ENCODE data around the gene UBTF.
"Not testable (repeated sequence)": the region's sequence is repeated elsewhere in the genome, so short reads cannot be mapped to it uniquely, and the experiment has no call there.

The UBTF gene

DNA sequence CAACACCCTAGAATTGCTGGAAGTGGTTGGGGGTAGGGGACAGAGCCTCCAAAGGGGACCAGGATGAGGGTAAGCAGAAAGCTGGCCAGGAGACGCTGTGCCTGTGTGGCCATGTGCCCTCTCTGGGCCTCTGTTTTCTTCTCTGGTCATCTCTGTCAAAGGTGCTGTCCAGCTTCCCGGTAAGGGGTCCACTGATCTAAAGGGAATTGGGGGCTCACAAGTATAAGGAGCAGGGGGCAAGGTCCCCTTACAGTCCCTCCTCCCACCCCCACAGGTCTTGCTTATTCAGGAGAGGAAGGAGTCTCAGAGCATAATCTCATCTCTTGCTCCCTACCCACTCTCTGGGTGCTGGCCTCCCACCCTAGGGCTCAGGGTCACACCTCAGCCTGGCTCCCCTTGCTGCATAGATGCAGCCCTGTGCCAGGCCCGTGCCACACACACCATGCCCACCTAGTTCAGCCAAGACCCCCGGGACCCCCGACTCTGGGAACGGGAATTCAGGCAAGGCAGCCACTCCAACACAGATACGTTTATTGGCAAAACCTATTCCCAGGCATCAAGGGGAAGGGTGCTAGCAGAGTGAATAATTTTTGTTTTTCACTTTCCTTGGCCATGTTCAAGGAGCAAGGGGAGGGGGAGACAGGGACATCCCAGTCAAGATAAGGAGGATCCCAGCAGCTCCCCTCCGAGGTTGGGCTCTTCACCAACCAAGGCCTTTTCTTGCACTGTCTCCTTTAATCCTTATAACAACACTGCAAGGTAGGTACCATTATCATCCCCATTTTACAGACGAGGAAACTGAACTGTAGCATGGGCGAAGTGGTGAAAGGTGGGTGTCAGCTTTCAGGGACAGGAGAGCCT lies 28.6 kb upstream of the UBTF start:
- no peak for DNase-seq (ENCODE audit: low read depth)

DNA sequence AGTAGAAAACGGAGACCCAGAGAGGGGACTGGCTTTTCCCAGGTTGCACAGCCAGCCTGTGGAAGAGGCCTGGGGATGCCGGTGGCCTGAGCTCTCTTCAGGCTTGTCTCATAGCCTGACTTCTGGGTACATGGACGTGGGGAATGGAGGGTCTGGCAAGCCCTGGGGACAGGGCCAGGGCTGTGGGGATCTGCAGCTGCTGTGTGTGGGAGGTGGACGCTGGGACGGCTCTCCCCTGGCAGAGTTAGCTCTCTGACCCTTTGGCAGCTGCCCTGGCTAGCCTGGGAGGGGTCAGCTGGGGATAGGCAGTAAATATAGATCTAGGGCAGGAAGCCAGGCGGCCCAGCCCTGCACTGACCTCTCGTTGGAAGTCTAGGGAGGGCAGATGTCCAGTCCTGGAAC lies 28.0 kb upstream of the UBTF start:
- no peak for DNase-seq (ENCODE audit: low read depth)

DNA sequence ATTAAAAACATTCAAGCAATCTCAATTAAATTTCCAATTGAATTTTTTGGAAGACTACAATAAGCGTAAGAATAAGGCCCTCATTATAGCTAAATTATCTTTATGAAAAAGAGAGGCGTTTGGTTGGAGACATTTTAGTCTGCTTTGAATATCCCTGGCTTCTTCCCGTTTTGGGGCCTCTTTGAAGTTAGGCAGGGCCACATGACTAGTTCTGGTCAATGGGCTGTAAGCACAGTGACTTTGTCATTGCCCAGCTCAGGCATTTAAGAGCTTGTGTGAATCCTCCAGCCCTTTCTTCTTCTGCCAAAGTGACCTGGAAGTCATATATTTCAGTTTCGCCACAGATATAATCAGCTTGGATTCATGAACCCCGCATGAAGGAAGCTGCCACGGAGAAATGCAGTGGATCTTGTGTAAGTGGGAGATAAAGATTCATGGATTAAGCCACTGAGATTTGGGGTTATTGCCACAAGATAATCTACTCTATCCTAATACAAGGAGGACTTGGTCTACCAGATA lies 21.7 kb upstream of the UBTF start:
- DNase-seq (ENCODE audit: low read depth): no peak

DNA sequence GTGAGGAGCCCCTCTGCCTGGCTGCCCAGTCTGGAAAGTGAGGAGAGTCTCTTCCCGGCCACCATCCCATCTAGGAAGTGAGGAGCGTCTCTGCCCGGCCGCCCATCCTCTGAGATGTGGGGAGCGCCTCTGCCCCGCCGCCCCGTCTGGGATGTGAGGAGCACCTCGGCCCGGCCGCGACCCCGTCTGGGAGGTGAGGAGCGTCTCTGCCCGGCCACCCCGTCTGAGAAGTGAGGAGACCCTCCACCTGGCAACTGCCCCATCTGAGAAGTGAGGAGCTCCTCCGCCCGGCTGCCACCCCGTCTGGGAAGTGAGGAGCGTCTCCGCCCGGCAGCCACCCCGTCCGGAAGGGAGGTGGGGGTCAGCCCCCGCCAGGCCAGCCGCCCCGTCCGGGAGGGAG lies 18.4 kb upstream of the UBTF start:
- not testable (repeated sequence) for DNase-seq (ENCODE audit: low read depth)

DNA sequence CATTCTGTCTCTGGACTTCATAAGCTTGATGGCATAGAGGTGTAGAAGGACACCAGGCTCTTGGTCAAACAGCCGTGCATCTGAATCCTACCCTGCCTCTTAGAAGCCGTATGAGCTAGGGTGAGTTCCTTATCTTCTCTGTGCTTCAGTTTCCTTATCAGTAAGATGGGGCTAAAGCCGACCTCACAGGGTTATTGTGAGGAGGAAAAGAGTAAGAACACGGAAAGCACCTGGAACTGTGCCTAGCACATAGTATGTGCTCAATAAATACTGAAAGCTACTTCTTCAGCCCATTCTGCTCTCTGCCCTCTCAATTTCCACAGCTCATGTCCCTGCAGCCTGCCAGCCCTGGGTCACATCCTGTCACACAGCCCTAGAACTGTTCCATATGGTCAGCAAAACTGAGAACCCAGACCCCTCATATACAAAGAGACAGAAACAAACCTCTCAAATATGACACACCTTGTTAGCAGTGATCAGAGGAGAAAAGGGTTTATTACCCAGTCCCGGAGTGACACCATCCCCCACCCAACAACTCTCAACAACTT lies 17.0 kb upstream of the UBTF start:
- no peak for DNase-seq (ENCODE audit: low read depth)

DNA sequence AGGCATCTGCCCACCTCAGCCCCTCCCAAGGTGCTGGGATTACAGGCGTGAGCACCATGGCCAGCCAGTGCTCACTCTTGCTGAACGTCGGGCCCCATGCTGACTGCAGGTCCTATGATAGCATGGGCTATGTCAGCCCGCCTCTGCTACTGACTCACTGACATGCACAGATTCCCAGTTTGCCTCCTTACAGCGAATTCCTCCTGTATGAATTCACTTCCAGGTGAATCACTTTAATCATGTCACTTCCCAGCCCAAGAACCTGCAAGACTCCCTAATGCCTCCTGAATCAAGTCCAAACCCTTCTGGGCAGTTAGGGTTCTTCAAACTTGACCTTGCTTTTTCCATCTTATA lies 16.1 kb upstream of the UBTF start:
- DNase-seq (ENCODE audit: low read depth): no peak

DNA sequence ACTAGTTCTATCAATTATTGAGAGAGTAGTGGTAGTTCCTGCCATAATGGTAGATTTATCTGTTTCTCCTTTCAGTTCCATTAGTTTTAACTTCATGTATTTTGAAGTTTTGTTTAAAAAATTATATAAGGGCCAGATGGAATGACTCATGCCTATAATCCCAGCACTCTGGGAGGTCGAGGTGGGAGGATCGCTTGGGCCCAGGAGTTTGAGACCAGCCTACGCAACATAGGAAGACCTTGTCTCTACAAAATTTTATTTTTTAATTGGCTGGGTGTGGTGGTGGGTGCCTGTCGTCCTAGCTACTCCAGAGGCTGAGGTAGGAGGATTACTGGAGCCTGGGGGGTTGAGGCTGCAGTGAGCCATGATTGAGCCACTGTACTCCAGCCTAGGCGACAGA lies 14.1 kb upstream of the UBTF start:
- no peak for DNase-seq (ENCODE audit: low read depth)

DNA sequence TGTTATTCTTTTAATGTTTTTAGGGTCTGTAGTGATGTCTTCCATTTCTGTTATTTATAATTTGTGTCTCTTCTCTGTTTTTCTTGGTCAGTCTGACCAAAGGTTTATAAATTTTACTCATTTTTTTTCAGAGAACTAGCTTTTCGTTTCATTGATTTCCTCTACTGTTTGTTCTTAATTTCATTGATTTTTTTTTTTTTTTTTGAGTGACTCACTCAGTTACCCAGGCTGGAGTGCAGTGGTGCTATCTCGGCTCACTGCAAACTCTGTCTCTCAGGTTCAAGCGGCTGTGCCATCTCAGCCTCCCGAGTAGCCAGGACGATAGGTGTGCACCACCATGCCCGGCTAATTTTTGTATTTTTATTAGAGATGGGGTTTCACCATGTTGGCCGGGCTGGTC lies 12.6 kb upstream of the UBTF start:
- no peak for DNase-seq (ENCODE audit: low read depth)

DNA sequence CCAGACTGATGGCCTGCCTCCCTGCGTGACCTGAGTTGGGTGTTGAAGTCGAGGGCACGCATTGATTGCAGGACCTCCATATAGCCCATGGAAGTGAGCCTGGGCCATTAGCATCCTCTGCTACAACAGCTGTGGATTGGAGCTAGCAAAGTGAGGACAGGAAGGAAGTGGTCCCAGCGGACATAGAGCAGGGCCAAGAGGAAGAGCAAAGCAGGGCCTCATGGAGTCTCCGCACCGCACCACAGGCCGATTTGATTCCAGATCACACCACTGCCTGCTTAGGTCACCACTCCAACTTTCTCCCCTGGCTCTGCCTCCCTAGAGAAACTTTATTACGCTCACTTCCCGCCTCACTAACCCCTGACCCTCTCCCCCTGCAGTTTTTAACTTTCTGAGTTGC lies 10.7 kb upstream of the UBTF start:
- no peak for DNase-seq (ENCODE audit: low read depth)

DNA sequence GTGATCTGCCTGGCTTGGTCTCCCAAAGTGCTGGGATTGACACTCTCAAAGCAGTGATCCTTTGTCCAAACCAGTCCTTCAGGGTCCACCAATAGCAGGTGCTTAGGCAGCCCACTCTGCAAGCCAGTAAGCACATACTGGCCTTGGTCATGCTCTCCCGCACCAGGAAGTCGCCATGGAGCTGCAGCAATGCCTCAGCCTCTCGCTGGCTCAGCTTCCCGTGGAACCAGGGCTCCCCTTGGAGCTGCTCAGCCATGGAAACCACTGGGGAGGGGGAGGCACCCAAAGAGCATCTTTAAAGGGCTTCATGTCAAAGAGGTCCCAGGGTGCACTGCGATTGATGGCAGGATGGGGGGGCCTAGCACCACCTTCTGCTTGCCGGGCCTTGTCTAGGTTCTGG lies 9.6 kb upstream of the UBTF start:
- DNase-seq (ENCODE audit: low read depth): no peak

DNA sequence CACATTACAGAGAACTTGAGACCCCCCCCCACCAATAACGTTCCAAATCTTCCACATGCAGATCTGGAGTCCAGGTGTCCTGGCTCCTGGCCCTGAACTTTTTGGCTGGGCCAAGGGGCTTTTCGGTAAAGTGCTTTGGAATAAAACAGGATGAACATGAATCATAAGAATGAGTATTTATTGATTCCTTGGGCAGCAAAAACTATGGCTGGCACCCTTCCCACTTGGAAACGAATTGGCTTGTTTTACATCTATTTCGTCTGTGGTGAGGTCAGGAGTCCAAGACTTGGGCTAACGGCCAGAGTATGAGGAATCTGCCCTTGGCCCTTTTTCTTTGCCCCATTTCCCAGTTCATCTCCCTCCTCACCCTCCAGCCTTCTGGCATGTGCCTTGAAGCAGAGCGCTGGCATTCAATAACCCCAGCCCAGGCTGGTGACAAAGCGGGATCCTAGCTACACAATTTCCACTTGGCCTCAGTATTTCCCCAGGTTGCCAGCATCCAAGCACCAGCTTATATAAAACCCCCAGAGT lies 4.1 kb upstream of the UBTF start:
- no peak for DNase-seq (ENCODE audit: low read depth)

DNA sequence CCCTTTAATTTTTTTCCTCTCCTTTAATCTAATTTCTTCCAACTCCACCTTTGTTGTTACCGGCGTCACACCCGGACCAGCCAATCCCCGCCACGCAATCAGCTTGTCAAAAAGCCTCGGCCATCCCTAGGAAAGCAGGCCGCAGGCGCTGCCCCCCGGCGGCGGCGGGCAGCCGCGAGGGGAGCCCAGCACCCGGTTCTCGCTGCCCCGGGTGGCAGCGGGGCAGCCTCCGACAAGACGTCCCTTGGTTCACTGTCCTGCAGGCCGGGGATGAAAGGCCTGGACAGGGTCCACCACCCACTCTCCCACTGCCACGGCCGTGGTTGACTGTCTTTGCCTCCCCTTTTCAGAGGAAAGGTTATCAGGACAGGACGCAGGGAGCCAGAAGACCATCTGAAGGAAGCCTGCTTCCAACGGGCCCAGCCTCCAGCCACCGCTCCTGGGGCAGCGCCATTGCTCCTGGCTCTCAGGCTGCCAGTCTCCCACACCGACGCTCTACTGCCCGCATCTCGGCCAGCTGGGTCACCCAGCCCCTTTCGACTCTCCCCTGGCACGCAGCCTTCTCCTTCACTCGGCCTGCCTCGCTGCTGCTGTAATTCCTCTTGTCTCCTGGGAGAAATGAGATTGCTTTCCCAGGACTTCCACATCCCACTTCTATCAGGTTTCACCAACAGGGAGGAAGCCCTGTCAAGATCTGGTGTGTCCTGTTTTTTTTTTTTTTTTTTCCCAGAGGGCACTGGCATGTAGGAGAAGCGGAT lies 2.8 kb upstream of the UBTF start:
- no peak for DNase-seq (ENCODE audit: low read depth)

DNA sequence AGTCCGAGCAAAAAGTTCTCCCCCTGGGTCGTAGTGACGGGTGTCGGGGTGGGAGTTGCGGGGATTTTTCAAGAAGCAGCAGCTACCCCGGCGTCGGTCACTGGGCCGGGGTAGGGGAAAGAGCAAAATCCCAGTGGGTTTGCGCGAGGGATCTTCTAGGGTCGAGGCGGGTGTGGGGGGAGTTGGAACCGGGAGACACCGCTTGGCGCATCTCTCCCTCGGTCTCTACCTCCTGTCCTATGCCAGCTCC lies 2.3 kb upstream of the UBTF start:
- DNase-seq (ENCODE audit: low read depth): no peak

DNA sequence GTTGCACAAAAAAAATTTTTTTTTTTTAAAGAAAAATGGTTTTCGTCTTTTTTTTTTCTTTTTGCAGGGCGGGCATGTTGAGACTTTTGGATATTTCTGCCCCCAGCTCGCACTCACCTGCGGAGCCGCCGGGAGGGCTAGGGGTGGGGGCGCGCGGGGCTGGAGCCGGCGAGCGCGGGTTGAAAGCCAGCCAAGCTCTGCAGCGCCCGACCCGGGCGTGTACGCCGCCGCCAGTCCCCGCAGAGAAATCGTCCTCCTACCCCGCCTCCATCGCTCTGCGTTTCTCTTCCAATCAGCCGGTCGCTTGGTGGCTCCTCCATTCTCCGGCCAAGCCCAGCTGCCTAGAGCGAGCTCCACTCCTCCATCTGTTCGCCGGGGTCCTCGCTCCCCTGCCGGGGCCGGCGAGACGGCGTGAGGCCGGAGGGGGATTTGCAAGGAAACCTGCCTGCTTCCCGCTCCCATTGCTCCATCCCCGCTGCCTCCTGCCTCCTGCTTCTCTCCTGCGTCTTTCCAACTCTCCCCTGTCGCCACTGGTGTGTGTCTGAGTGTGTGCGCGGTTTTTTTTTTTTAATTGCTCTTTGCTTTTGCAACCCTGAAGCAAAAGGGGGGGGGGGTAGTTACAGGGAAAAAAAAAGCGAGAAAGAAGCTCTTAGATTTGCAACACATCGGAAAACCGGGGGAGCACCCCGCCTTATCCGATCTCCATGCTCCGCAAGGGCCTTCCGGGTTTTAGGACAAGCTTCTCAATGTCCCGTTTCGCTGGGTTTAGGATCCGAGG lies 1.8 kb upstream of the UBTF start:
- DNase-seq (ENCODE audit: low read depth): no peak

DNA sequence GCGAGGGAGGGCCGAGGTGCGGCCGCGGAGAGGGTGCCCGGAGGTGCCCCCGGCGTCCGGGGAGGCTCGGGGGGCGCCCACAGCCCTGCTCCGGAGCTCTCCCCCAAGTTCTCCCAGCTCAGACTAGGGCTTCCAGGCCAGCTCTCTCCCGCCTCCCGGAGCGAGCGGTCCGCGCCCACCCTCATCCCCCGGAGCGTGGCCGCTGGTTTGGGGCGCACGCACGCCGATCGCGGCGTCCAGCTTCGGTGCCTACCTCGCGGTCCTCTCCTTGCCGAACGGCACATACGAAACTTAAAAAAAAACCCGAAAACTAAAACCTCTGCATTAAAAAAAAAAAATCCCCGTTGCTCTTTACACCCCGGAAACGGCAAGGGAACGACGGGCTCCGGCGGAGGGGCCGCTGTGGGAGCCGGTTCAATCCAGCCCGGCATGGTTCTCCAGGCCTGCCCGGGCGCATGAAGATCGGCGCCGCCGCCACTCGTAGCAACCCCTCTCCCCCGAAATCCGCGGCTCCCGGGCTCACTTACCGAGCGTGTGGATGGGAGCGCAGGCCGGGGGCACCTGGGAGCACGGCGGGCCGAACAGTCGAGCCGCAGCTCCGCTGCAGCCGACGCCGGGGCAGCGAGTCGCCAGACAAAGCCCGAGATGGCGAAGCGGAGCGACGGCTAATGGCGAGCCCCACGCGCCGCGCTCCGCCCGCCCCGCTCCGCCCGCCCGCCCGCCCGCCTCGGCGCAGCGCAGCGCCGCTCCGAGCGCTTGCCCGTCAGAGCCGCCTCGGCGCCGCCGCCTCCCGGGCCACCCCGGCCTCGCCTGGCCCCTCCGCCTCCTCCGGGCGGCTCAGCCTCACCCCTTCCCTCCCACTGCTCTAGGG lies 973 bp upstream of the UBTF start:
- DNase-seq (ENCODE audit: low read depth): no peak

DNA sequence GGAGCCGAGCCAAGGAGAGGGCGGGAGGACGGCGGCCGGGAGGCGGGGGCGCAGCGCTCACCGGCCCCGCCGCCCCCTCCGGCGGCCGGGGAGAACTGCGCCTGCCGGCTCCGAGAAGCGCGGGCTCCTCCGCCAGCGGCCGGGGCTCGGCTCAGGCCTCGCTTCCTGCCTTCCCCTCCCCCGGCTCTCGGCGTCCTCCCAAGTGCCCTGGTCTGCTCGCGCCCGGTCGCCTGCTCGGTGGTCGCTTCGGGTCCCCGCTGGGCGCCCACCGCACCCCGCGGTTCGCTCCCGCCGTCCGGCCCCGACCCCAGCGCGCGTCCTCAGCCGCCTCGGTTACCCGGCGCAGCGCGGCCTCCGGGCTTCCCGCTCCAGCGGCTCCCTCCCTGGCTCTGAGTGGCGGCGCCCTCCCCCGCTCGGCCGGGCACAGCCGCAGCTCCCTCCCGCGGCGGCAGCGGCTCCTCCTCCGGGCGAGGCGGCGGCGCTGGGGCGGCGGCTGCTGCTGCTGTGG lies 313 bp downstream of the UBTF start:
- no peak for DNase-seq (ENCODE audit: low read depth)

DNA sequence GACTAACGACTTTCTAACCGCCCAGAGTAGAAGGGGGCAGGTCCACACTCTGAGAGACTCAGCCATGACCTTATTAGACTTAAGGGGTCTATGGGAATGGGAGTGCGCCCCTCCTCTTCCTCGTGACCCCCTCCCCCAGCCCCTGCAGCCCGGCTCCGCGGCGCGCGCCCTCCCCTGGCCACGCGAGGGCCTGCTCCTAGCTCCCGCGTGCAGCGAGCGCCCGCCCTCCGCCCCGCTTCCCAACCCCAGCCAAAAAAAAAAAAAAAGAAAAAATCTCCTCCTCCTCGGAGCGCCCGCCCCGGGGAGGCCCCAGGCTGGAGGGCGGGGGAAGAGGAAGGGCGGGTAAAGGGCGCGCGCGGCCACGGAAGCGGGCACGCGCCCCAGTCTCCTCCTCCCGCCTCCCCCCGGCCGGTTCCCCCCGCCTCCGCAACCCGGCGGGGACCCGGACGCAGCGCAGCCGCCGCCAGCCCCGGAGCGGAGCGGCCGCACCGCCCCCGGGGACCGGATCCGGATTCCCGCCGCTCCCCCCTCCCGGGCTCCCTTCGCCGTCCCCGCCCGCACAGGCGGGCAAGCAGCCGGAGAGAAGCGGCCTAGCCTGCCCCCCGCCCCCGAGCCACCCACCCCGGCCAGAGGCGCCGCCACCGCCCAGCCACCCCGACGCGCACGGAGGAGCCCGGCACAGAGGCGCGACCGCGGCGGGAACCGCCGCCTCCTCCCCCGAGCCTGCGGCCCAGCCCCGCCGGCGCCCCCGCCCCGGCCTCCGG lies 949 bp downstream of the UBTF start:
- DNase-seq (ENCODE audit: low read depth): no peak

DNA sequence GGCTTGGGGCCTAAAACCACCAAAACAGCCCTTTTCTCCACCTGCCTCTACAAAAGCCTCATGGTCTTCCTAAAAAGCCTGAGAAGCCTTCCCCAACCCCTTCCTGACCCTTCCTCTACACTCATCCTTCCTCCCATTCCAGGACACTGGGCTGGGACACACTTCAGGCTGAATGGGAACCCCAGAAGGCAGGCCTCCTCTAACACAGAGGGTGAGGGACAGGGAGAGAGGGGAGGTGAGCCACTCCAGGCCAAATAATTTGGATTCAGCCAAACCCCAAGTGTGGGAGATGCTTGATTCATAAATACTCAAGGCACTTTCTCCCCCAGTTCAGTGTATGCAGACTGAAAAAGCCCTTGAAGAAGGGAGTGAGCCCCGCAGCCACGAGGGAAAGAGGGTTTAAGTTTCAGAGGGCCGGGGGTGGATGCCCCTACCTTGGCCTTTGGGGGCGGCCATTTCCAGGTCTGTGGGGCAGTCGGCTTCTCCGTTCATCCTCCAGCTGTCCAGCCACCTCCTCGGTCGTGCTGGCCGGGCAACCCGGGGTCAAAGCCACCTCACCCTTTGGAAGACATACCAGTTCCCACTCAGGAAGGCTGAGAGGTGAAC lies 1.6 kb downstream of the UBTF start:
- no peak for DNase-seq (ENCODE audit: low read depth)

DNA sequence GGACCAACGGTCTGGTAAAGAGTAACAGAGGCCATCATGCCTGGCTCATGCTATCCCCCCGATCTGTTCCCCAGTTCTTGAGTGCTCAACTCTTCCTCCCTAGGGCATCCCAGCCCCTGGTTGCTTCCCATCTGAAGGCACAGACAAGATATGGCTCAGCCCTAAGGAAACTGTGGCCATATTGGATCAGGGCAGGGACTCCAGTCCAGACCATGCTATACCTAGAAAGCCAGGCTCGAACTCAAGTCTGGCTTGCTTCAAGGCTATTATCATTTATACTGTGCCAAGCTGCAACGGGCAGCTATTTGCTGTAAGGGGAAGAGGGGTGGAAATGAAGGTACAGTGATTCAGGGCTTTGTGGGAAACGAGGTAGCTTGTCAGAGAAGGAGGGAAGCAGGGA lies 2.8 kb downstream of the UBTF start:
- DNase-seq (ENCODE audit: low read depth): no peak

DNA sequence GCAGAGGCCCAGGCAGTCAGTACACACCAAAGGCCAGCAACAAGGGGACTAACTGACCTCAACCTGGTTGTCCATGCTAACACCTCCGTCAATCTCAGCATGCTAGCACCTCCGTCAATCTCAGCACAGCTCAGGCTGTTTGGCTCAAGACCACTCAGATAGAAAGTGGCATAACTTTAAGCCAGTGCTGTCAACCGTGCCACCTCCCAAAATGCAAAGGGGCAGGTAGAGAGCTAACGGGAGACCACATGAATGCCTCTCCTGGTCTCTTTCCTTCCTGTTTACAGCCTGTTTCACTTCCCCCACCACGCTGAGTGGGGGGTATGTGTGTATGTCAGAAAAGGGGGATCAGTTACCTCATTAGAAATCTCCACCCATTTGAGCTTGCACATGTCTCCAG lies 3.3 kb downstream of the UBTF start:
- DNase-seq (ENCODE audit: low read depth): no peak

Measured in GM04503 (cell line).